Colonic mucosa (tissue), 4 donors: ENCODE results near the gene C11orf91. TPM values are rescaled to one million over a fixed set of nuclear protein-coding genes. Genes with fewer than 3 reads are reported as not detected.
A peak's percentile ranks its signal among the peaks of the same experiment; 100 is the strongest.

ENCODE experiments used
- DNase-seq: peaks from one replicate; pipeline ENCODE4 v3.0.0-alpha.2; 2020
- H3K27ac ChIP-seq: fragments of 200-600 bp; one replicate; pipeline ENCODE4 v1.8.0; 2021
- H3K27me3 ChIP-seq: fragments of 200-600 bp; one replicate; pipeline ENCODE4 v1.8.0; 2021
- H3K36me3 ChIP-seq: fragments of 200-600 bp; one replicate; pipeline ENCODE4 v1.8.0; 2021
- H3K4me1 ChIP-seq: fragments of 200-600 bp; one replicate; pipeline ENCODE4 v1.8.0; 2021; ENCODE audit warnings: mild to moderate bottlenecking
- H3K4me3 ChIP-seq: fragments of 200-600 bp; one replicate; pipeline ENCODE4 v1.8.0; 2021
- H3K9ac ChIP-seq, 2 donors: one replicate each; pipeline ENCODE4 v1.7.0; 2013; ENCODE audit warnings: control low read depth in 2 of 2, low read depth in 2 of 2, low read length in 2 of 2
- H3K9me3 ChIP-seq: fragments of 200-600 bp; one replicate; pipeline ENCODE4 v1.8.0; 2021
- CTCF ChIP-seq: fragments of 200-600 bp; IDR thresholded peaks from one replicate; pipeline ENCODE4 v1.8.0; 2022; ENCODE audit warnings: antibody characterized with exemption, mild to moderate bottlenecking
- intact Hi-C: fragments of 100-400 bp; cut with DNase I; formaldehyde crosslinking; loops from one replicate; pipeline ENCODE4 v1.14.1; 2022
- total RNA-seq, 2 donors: library from RNA; stranded (reverse); fragmentation: NEBNext Ultra II Directional in 1 of 2; extraction: Animal tissue kit (Norgen Biotek cat#: 25700) in 1 of 2; gene quantifications; one replicate each; pipeline ENCODE4 v1.2.1, GENCODE V29; 2021
- donor health status: healthy.
- donor health status: DM: no; HTN: no; CAD: no.
- donor health status: DM: no; HTN: no; CAD: no.

Gene C11orf91
- not detected for total RNA-seq

GRCh38 chr11:33700502-33701271 lies at the start of gene C11orf91:
C11orf91 (minus strand) TSS chr11:33700826; CDS start chr11:33700740, 86 bp downstream.
- DNase-seq: peak; percentile 98
- Histone ChIP-seq H3K9ac (peak within 1 kb of the TSS; percentile 37 to 54), H3K27me3 (no peaks in the 10 kb centered on the region), H3K27ac (peak within 1 kb of the TSS; percentile 79), H3K36me3 (no peaks in the 10 kb centered on the region), H3K9me3 (no peaks in the 10 kb centered on the region), H3K4me3 (peak within 1 kb of the TSS; percentile 45), H3K4me1 (peaks cover 13% of the 10 kb centered on the region)
- TF ChIP-seq CTCF: no peak
- intact Hi-C loops: no loop called here

GRCh38 chr11:33747979-33748378 lies 47.4 kb upstream of the C11orf91 start:
- no peaks in the 10 kb centered on the region for H3K36me3 ChIP-seq
- intact Hi-C loops: loop anchor here (5.0 kb wide), 1 partner anchor 381 kb away; no protein-coding TSS in a partner anchor
- no peak for TF ChIP-seq CTCF
- no peak overlapping the region for H3K4me3 ChIP-seq
- no peak overlapping the region for H3K27ac ChIP-seq
- H3K27me3 ChIP-seq: no peaks in the 10 kb centered on the region
- H3K9me3 ChIP-seq: no peaks in the 10 kb centered on the region
- DNase-seq: no peak
- H3K4me1 ChIP-seq: no peaks in the 10 kb centered on the region
- H3K9ac ChIP-seq: no peak overlapping the region

GRCh38 chr11:33743291-33743690 lies 42.7 kb upstream of the C11orf91 start:
- DNase-seq: no peak
- intact Hi-C loops: no loop called here
- H3K4me1 ChIP-seq: no peaks in the 10 kb centered on the region
- H3K9ac ChIP-seq: no peak overlapping the region
- TF ChIP-seq CTCF: no peak
- H3K27me3 ChIP-seq: no peaks in the 10 kb centered on the region
- no peaks in the 10 kb centered on the region for H3K9me3 ChIP-seq
- H3K4me3 ChIP-seq: no peak overlapping the region
- no peaks in the 10 kb centered on the region for H3K36me3 ChIP-seq
- no peak overlapping the region for H3K27ac ChIP-seq

DNA sequence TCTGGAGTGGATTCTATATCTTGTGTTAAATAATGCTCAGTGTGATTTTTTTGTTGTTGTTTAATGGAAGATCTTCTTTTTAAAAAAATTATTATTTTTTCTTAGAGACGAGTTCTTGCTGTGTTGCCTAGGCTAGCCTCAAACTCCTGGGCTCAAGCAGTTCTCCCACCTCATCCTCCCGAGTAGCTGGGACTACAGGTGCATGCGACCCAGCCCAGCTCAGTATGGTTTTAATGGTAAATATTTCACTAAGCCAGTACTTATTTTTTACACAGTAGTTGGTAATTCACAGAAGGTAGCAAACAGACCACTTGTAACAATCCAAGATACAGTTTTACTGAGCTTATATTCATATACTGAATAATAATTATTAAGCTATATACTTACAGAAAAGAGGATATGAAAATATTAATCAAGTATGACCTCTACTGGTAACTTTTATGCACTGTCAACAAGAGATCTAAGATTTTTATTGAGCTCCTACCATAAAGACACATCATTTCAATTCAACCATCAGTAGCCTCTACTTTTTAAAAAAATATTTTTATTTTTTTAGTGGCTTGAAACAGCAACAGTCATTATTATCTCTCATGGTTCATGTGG lies 41.7 kb upstream of the C11orf91 start:
- intact Hi-C loops: no loop called here

GRCh38 chr11:33741806-33742205 lies 41.2 kb upstream of the C11orf91 start:
- Histone ChIP-seq H3K9ac (no peak overlapping the region), H3K27ac (no peak overlapping the region), H3K4me1 (no peaks in the 10 kb centered on the region), H3K9me3 (no peaks in the 10 kb centered on the region), H3K4me3 (no peak overlapping the region), H3K27me3 (no peaks in the 10 kb centered on the region), H3K36me3 (no peaks in the 10 kb centered on the region)
- no peak for TF ChIP-seq CTCF
- intact Hi-C loops: no loop called here
- DNase-seq: no peak

More for the DNA sequence above, 41.7 kb upstream of the C11orf91 start:
- H3K9ac ChIP-seq: no peak overlapping the region
- TF ChIP-seq CTCF: peak; percentile 56
- H3K27me3 ChIP-seq: no peaks in the 10 kb centered on the region
- H3K27ac ChIP-seq: no peak overlapping the region
- no peaks in the 10 kb centered on the region for H3K36me3 ChIP-seq
- no peaks in the 10 kb centered on the region for H3K4me1 ChIP-seq
- H3K4me3 ChIP-seq: no peak overlapping the region
- no peak for DNase-seq
- H3K9me3 ChIP-seq: no peaks in the 10 kb centered on the region
